ENCODE measurements around the gene MFNG.
"Not testable (repeated sequence)": the region's sequence is repeated elsewhere in the genome, so short reads cannot be mapped to it uniquely, and the experiment has no call there.

The MFNG gene

DNA sequence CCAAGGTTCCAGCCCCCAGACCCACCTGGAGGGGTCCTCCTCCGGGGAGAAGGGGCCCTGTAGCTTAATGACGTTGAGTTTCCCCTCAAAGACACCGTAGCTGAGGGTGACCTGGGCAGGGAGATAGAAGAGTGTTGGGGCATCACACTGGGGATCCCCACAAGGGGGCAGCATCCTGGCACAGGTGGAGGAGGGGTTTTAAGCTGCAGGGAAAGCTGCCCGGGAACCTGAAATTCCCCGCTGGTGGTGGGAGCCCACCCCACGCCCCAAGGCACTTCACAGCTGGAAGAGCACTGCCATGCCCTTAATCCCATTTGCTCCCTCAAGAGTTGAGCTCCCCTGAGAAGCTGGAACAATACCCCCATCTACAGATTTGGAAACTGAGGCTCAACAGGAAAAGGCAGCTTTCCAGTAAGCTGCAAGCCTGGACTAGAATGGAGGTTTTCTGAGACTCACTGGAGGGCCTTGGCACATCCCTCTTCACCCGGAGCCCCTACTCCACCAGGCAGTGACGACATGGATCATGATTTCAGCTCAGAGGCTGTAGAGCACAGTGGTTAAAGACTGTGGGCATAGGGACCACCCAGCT lies 13.7 kb downstream of the MFNG start:
- DNase-seq, result peak; percentile 39

GRCh38 chr22:37471727-37472417 lies 14.3 kb downstream of the MFNG start:
- no peak for DNase-seq

DNA sequence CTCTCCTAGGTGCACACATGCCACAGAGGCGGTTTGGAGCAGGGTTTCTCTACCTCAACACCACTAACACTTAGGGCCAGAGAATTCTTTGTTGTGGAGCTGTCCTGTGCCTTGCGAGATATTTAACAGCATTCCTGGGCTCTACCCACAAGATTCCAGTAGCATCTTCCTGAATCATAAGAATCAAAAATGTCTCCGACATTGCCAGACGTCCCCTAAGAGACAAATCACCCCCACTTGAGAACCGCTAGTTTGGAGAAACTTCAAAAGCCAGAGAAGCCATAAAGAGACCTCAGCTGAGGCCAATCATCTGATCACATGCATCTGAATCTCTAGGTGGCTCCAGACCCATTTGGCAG lies 16.1 kb downstream of the MFNG start:
- DNase-seq, result no peak

DNA sequence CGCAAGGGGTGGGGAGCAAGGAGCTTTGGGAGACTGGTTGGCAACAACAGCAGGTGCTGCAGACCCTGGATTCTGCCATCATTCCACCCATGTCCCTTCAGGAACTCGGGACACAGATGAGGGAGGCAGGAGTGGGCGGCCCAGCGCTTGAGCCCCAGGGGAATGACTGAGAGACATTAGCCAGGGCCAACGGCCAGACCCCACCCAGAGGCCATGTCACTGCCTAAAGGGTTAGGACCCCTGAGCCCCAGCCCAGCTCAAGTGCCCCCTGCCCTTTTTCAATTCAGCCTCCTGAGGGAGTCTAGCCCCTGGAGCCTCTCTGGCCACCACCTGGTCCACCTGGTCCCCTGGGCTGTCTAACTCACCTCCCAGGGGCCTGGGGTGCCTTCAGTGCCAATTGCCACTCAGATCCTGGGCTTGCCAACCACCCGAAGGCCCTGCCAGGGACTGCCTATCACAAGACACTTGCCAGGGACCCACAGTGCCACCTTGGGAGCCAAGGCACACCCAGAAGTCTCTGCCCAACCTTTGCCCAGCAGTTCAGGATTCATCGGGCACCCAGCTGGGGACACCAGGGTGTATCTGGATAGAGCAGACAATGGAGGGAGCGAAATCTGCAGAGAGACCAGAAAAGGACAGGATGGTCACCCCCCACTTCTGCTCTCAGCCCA lies 16.6 kb downstream of the MFNG start:
- DNase-seq, result no peak

DNA sequence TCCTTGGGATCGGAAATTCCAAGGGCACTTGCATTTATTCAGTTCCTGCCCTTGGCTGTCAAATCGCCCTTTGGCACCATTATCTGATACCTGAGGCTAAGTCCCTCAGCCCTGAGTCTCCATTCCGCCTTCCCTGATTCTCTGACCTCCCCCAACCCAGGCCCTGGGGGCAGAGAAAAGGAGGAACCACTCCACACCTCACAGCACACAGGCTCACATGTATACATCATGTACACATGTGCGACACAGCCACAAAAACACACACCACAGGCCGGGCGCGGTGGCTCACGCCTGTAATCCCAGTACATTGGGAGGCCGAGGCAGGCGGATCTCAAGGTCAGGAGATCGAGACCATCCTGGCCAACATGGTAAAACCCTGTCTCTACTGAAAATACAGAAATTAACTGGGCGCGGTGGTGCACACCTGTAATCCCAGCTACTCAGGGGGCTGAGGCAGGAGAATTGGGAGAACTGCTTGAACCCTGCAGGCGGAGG lies 17.9 kb downstream of the MFNG start:
- not testable (repeated sequence) for DNase-seq

DNA sequence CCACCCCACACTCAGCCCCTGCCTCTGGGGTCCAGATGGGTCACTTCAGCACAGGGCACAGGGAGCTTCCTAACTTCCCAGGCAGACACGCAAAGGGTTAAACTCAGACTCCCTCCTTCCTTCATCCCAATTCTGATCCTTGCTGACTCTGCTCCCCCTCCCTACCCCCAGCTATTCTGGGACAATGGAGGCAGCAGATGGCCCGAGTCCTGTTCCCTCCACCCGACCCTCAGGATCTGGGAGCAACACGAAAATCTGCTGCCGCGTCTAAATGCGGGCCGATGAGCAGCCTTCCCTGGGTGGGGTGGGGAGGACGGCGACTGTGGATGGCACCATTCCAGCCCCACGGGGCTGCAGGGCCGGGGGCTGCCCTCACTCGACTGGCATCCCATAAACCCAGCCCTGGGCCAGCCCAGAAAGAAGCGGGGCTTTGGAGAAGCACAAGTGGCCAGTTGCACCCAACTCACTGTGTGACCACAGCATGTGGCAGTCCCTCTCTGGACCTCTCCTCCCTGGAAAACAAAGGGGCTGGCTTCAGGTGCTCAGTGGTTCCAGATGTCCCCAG lies 18.7 kb downstream of the MFNG start:
- DNase-seq, result no peak

- no peak for DNase-seq
These were observed 22.0 kb downstream of the MFNG start for GRCh38 chr22:37464181-37464580.

DNA sequence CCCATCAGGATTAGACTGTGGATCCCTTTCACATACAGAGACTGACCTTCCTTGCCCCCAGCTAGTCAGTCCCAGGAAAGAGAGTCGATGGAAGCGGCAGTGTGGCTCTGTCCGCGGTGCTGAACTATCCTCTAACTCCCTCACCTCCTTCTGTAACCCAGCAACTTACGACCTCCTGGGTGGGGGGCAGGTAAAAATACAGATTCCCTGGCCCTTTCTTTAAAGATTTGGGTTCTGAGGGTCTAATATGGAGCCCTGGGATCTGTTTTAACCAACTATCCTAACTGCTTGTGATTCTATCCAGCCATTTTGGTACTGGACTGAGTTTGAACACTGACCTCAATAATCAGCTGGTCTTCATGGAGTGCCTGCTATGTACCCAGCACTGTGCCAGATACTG lies 23.2 kb downstream of the MFNG start:
- DNase-seq, result peak; percentile 35

- DNase-seq, result no peak
These were observed 23.7 kb downstream of the MFNG start for GRCh38 chr22:37462436-37462835.

GRCh38 chr22:37461961-37462360 lies 24.2 kb downstream of the MFNG start:
- no peak for DNase-seq

DNA sequence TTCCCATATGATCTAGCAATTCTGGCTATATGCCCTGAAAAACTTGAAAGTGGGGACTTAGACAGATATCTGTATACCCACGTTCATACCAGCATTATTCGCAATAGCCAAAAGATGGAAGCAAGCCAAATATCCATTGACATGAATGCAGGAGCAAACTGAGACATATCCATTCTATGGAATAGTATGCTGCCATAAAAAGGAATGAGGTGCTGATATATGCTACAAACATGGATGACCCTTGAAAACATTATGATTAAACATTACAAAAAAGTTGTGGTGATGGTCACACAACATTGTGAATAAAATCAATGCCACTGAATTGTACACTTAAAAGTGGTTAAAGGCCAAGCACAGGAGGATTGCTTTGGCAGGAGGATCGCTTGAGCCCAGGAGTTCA lies 25.5 kb downstream of the MFNG start:
- DNase-seq, result no peak

DNA sequence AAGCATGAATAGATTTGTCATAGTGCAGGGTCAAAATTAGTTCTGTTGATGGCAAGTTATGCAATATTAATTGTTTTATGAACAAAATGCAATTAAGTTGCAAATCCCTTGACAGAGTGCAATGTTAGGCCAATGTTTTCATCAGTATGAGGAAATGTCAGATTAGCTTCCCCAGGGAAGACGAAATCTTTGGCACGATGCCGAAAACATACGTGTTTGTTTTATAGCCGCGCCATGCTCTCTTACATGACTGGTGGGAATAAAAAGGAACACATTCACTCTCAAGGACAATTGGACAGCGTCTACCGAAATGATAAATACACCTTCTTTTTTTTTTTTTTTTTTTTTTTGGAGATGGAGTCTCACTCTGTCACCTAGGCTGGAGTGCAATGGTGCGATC lies 27.0 kb downstream of the MFNG start:
- no peak for DNase-seq

GRCh38 chr22:37457093-37457893 lies 28.9 kb downstream of the MFNG start:
- peak; percentile 67 for DNase-seq

GRCh38 chr22:37456346-37456745 lies 29.8 kb downstream of the MFNG start:
- DNase-seq, result no peak

- no peak for DNase-seq
These were observed 30.3 kb downstream of the MFNG start for GRCh38 chr22:37455896-37456295.

DNA sequence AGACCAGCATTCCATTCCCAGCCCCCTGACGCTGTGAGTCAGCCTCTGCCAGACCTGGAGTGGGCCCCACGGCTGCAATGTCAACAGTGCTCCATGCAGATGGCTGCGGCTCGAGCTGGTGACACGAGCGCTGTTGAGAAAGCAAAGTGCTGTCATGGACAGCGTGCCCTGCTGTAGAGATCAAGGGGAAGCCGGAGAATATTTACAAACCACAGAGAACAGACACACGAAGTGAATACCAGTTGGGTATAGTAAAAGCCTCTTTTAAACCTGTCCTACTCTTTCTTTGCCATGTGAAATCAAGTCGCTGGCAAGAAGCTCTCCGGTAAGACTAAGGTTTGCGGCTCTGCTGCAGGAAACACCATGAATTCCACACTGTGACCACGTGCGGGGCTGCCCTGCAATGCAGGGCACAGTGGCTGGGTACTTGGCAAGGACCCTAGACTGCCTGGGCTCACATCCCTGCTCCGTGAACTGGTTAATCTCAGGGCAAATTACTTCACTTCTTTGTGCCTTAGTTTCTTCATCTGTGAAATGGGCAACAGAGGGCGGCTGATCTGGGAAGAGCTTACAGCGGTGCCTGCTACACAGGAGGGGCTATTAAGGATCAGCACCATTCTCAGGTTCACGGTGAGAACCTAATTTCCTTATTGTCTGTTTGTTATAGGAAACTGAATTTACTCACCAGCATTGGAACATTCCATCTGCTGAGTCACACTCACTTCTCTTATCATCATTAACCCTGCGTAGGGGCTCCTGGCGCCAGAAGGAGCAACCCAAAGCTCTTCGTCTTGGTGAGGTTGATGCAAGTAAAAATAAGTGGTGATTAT lies 31.1 kb downstream of the MFNG start:
- peak; percentile 77 for DNase-seq

GRCh38 chr22:37453696-37454095 lies 32.5 kb downstream of the MFNG start:
- DNase-seq, result no peak

DNA sequence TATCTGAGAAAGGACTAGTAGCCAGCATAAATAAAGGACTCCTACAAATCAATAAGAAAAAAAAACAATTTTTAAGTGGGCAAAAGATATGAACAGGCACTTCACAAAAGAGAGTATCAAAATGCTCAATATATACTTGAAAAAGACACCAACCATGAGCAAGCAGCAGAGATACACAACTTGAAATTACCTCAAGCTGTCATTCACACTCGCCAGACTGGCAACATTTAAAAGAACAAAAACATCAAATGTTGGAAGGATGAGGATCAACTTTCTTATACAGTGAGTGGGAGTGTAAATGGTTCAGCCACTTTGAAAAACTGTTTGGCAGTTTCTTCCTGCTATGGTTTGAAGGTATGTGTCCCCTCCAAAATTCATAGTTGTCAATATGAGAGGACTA lies 35.0 kb downstream of the MFNG start:
- DNase-seq, result no peak

DNA sequence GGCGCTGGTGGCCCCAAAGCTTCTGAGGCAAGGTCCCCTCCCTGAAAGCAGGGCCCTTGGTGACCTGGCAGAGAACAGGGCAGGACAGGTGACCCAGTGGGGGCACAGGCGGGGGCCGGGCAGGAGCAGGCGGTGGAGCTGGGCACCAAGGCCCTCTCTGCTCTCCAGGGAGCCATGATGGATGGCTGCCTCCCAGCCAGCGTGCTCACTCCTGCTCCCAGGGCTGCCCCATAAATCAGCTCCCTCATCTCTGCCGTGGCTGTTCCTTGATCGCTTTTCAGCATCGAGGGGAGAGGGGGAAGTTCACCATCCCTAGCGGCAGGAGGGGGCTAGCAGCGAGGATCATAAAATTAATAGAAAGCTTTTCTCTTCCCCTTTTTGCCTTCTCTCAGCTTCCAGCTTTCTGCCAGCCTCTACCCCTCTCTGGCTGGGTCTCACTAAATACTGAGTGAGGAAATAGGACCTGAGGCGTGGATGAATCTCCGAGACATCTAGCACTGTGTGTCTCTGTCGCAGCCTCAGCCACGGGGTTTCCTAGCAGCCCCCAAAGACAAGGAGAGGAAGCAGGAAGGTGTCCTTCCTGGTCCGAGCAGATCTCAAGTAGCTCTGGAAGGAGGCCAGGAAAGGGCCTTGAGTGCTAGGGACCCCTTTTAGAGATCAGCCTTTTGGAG lies 36.7 kb downstream of the MFNG start:
- DNase-seq, result no peak

- no peak for DNase-seq
These were observed 37.6 kb downstream of the MFNG start for GRCh38 chr22:37448516-37449127.

DNA sequence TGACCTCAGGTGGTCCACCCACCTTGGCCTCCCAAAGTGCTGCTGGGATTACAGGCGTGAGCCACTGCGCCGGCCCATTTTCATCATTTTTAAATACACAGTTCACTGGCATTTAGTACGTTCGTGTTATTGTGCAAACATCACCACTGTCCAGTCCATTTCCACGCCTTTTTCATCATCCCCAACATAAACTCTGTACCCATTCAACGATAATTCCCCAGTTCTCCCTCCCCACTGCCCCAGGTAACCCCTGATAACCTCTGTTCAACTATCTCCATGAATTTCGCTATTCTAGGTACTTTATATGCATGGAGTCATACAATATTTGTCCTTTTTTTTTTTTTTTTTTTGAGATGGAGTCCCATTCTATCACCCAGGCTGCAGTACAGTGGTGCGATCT lies 40.7 kb downstream of the MFNG start:
- DNase-seq, result no peak

Measured in hematopoietic multipotent progenitor cell treated with erythropoietin and hydrocortisone succinate and interleukin-3 and kit ligand, for 8 days (in vitro differentiated cells).